LNCaP clone FGC (cell line): ENCODE results near the gene NCAPG2.

Experiments used
- DNase-seq: peaks from one replicate; pipeline ENCODE4 v3.0.0-alpha.2; 2011; ENCODE audit warnings: low read depth
- H3K4me3 ChIP-seq: 2 replicates; pipeline ENCODE4 v1.5.1; 2011; ENCODE audit warnings: mild to moderate bottlenecking, low read depth, low read length, control low read depth
- CTCF ChIP-seq: IDR thresholded peaks from 2 replicates; pipeline ENCODE4 v1.5.1; 2012; ENCODE audit warnings: mild to moderate bottlenecking; ENCODE audit not compliant: control insufficient read depth, insufficient read depth; ENCODE audit errors: extremely low read depth

The NCAPG2 gene

GRCh38 chr7:158741294-158741666 is 36.7 kb upstream of the NCAPG2 start:
- TF ChIP-seq CTCF = no peak
- DNase-seq = no peak
- H3K4me3 ChIP-seq = no peak overlapping the region

GRCh38 chr7:158740657-158741293 is 36.2 kb upstream of the NCAPG2 start:
- H3K4me3 ChIP-seq = no peak overlapping the region
- peak; percentile 92 for DNase-seq

GRCh38 chr7:158740013-158740656 is 35.5 kb upstream of the NCAPG2 start:
- no peak overlapping the region for H3K4me3 ChIP-seq
- no peak for TF ChIP-seq CTCF
- DNase-seq = no peak

More at GRCh38 chr7:158740657-158741293, 36.2 kb upstream of the NCAPG2 start:
- TF ChIP-seq CTCF = no peak

GRCh38 chr7:158738841-158739240 is 34.2 kb upstream of the NCAPG2 start:
- no peak for TF ChIP-seq CTCF
- no peak overlapping the region for H3K4me3 ChIP-seq
- DNase-seq = no peak

GRCh38 chr7:158737064-158737695 is 32.6 kb upstream of the NCAPG2 start:
- TF ChIP-seq CTCF = no peak
- no peak for DNase-seq

GRCh38 chr7:158735935-158736334 is 31.3 kb upstream of the NCAPG2 start:
- DNase-seq = no peak
- H3K4me3 ChIP-seq = no peak overlapping the region
- TF ChIP-seq CTCF = no peak

More at GRCh38 chr7:158737064-158737695, 32.6 kb upstream of the NCAPG2 start:
- no peak overlapping the region for H3K4me3 ChIP-seq
